ENCODE results near the gene OTUD5. TPM values are rescaled to one million over a fixed set of nuclear protein-coding genes. Genes with fewer than 3 reads are reported as not detected.
"Not testable (repeated sequence)": the region's sequence is repeated elsewhere in the genome, so short reads cannot be mapped to it uniquely, and the experiment has no call there.

OTUD5 gene
- total RNA-seq, 1 experiment from 2014 or later, result 36.2 TPM

GRCh38 chrX:48997865-48998264 lies 40.5 kb upstream of the OTUD5 start:
- Histone ChIP-seq H3K9me3 (ENCODE audit: low read length) (no peaks in the 10 kb centered on the region), H3K9ac (ENCODE audit: low read length) (no peak overlapping the region), H3K36me3 (ENCODE audit: insufficient read depth, low read length) (0 out of 2 replicates have a peak, but pooled peaks cover 9% of the 10 kb centered on the region), H3K27ac (ENCODE audit: low read length) (no peak overlapping the region), H2AFZ (ENCODE audit: low read length) (no peak overlapping the region), H3K27me3 (ENCODE audit: low read length) (no peaks in the 10 kb centered on the region), H3K4me1 (ENCODE audit: low read length) (peaks cover 9% of the 10 kb centered on the region), H3K79me2 (ENCODE audit: low read length) (peaks cover 15% of the 10 kb centered on the region), H4K20me1 (ENCODE audit: insufficient read depth, low read depth, low read length) (no peaks in the 10 kb centered on the region), H3K9me2 (replicated peaks; ENCODE audit: insufficient read depth, low read length) (no peaks in the 10 kb centered on the region), H3K4me2 (ENCODE audit: low read depth, low read length, poor library complexity, severe bottlenecking) (no peak overlapping the region), H3K4me3 (ENCODE audit: low read length) (no peak overlapping the region)
- no peak for DNase-seq

GRCh38 chrX:48997455-48997854 lies 40.0 kb upstream of the OTUD5 start:
- Histone ChIP-seq H3K27ac (ENCODE audit: low read length) (no peak overlapping the region), H3K36me3 (ENCODE audit: insufficient read depth, low read length) (0 out of 2 replicates have a peak, but pooled peaks cover 9% of the 10 kb centered on the region), H3K9me3 (ENCODE audit: low read length) (no peaks in the 10 kb centered on the region), H3K79me2 (ENCODE audit: low read length) (peaks cover 15% of the 10 kb centered on the region), H3K4me3 (ENCODE audit: low read length) (no peak overlapping the region), H3K9ac (ENCODE audit: low read length) (no peak overlapping the region), H3K9me2 (replicated peaks; ENCODE audit: insufficient read depth, low read length) (no peaks in the 10 kb centered on the region), H3K27me3 (ENCODE audit: low read length) (no peaks in the 10 kb centered on the region), H4K20me1 (ENCODE audit: insufficient read depth, low read depth, low read length) (no peaks in the 10 kb centered on the region), H3K4me2 (ENCODE audit: low read depth, low read length, poor library complexity, severe bottlenecking) (no peak overlapping the region), H3K4me1 (ENCODE audit: low read length) (peaks cover 7% of the 10 kb centered on the region; the same call in 1 of the 2 replicates), H2AFZ (ENCODE audit: low read length) (no peak overlapping the region)
- DNase-seq, result no peak

GRCh38 chrX:48996969-48997368 lies 39.6 kb upstream of the OTUD5 start:
- Histone ChIP-seq H2AFZ (ENCODE audit: low read length) (no peak overlapping the region), H3K79me2 (ENCODE audit: low read length) (peaks cover 15% of the 10 kb centered on the region), H3K4me1 (ENCODE audit: low read length) (peaks cover 7% of the 10 kb centered on the region; the same call in 1 of the 2 replicates), H3K4me2 (ENCODE audit: low read depth, low read length, poor library complexity, severe bottlenecking) (no peak overlapping the region), H3K9me3 (ENCODE audit: low read length) (no peaks in the 10 kb centered on the region), H3K9me2 (replicated peaks; ENCODE audit: insufficient read depth, low read length) (no peaks in the 10 kb centered on the region), H3K27me3 (ENCODE audit: low read length) (no peaks in the 10 kb centered on the region), H3K27ac (ENCODE audit: low read length) (no peak overlapping the region), H3K36me3 (ENCODE audit: insufficient read depth, low read length) (0 out of 2 replicates have a peak, but pooled peaks cover 9% of the 10 kb centered on the region), H3K9ac (ENCODE audit: low read length) (no peak overlapping the region), H4K20me1 (ENCODE audit: insufficient read depth, low read depth, low read length) (no peaks in the 10 kb centered on the region), H3K4me3 (ENCODE audit: low read length) (no peak overlapping the region)
- DNase-seq, result peak; percentile 47

GRCh38 chrX:48992341-48992740 lies 34.9 kb upstream of the OTUD5 start:
- H4K20me1 ChIP-seq (ENCODE audit: insufficient read depth, low read depth, low read length), result no peaks in the 10 kb centered on the region
- H3K9ac ChIP-seq (ENCODE audit: low read length), result no peak overlapping the region
- no peaks in the 10 kb centered on the region for H3K4me1 ChIP-seq (ENCODE audit: low read length)
- H3K9me3 ChIP-seq (ENCODE audit: low read length), result no peaks in the 10 kb centered on the region
- no peak overlapping the region for H3K27ac ChIP-seq (ENCODE audit: low read length)
- no peak overlapping the region for H3K4me2 ChIP-seq (ENCODE audit: low read depth, low read length, poor library complexity, severe bottlenecking)
- no peaks in the 10 kb centered on the region for H3K79me2 ChIP-seq (ENCODE audit: low read length)
- H3K27me3 ChIP-seq (ENCODE audit: low read length), result no peaks in the 10 kb centered on the region
- H3K4me3 ChIP-seq (ENCODE audit: low read length), result no peak overlapping the region
- H3K36me3 ChIP-seq (ENCODE audit: insufficient read depth, low read length), result no peaks in the 10 kb centered on the region; the same call in 1 of the 2 replicates
- H3K9me2 ChIP-seq (replicated peaks; ENCODE audit: insufficient read depth, low read length), result no peaks in the 10 kb centered on the region
- no peak for DNase-seq
- H2AFZ ChIP-seq (ENCODE audit: low read length), result no peak overlapping the region

- no peaks in the 10 kb centered on the region for H4K20me1 ChIP-seq (ENCODE audit: insufficient read depth, low read depth, low read length)
- H3K27me3 ChIP-seq (ENCODE audit: low read length), result no peaks in the 10 kb centered on the region
- no peak overlapping the region for H2AFZ ChIP-seq (ENCODE audit: low read length)
- no peak for DNase-seq
- H3K9me3 ChIP-seq (ENCODE audit: low read length), result no peaks in the 10 kb centered on the region
- H3K4me1 ChIP-seq (ENCODE audit: low read length), result no peaks in the 10 kb centered on the region
- H3K27ac ChIP-seq (ENCODE audit: low read length), result no peak overlapping the region
- H3K36me3 ChIP-seq (ENCODE audit: insufficient read depth, low read length), result no peaks in the 10 kb centered on the region; the same call in 1 of the 2 replicates
- H3K4me2 ChIP-seq (ENCODE audit: low read depth, low read length, poor library complexity, severe bottlenecking), result no peak overlapping the region
- no peaks in the 10 kb centered on the region for H3K79me2 ChIP-seq (ENCODE audit: low read length)
- H3K9ac ChIP-seq (ENCODE audit: low read length), result no peak overlapping the region
- no peak overlapping the region for H3K4me3 ChIP-seq (ENCODE audit: low read length)
- H3K9me2 ChIP-seq (replicated peaks; ENCODE audit: insufficient read depth, low read length), result no peaks in the 10 kb centered on the region
Observed at GRCh38 chrX:48989483-48989882, 32.1 kb upstream of the OTUD5 start.

DNA sequence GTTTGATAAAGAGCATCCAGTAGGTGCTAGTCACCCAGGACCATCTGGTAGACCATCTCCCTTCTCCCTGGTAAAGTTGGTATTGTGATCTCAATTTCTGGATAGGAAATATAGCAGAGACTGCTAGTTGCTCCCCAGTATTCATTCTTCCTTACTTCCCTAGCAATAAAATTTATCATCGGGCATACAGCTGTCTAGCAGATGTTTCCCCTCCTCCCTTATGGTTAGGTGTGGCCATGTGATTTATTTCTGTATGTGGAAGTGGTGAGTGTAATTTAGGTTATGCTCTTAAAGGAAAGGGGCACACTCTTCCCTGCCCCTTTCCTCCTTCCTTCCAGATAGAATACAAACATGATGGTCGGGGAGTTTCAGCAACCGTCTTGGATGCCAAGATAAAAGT lies 26.5 kb upstream of the OTUD5 start:
- no peaks in the 10 kb centered on the region for H4K20me1 ChIP-seq (ENCODE audit: insufficient read depth, low read depth, low read length)
- H3K9me2 ChIP-seq (replicated peaks; ENCODE audit: insufficient read depth, low read length), result no peaks in the 10 kb centered on the region
- H3K27me3 ChIP-seq (ENCODE audit: low read length), result no peaks in the 10 kb centered on the region
- no peak overlapping the region for H3K4me3 ChIP-seq (ENCODE audit: low read length)
- H3K9me3 ChIP-seq (ENCODE audit: low read length), result no peaks in the 10 kb centered on the region
- no peak overlapping the region for H3K4me2 ChIP-seq (ENCODE audit: low read depth, low read length, poor library complexity, severe bottlenecking)
- DNase-seq, result no peak
- H2AFZ ChIP-seq (ENCODE audit: low read length), result no peak overlapping the region
- no peak overlapping the region for H3K9ac ChIP-seq (ENCODE audit: low read length)
- no peak overlapping the region for H3K27ac ChIP-seq (ENCODE audit: low read length)
- H3K4me1 ChIP-seq (ENCODE audit: low read length), result no peaks in the 10 kb centered on the region
- H3K79me2 ChIP-seq (ENCODE audit: low read length), result no peaks in the 10 kb centered on the region
- no peaks in the 10 kb centered on the region for H3K36me3 ChIP-seq (ENCODE audit: insufficient read depth, low read length)

DNA sequence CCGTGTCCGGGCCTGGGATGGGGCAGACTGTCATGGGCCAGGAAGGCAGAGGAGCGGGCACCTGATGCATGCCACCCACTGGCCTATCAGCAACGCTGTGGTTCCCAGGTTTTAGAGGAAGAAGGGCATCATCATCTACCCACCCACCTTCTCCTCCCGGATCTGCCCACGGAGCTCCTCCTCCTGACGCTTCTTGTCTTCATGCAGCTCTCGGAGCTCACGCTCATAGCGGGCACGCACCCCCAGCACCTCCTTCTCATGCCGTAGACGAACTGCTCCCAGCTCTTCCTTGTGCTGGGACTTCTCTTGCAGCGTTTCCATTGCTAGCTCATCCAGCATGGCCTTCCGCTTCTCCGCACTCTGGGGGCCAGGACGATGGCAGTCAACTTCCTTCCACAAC lies 25.7 kb upstream of the OTUD5 start:
- Histone ChIP-seq H3K4me1 (ENCODE audit: low read length) (no peaks in the 10 kb centered on the region), H3K27me3 (ENCODE audit: low read length) (no peaks in the 10 kb centered on the region), H3K4me3 (ENCODE audit: low read length) (no peak overlapping the region), H3K9ac (ENCODE audit: low read length) (no peak overlapping the region), H3K36me3 (ENCODE audit: insufficient read depth, low read length) (no peaks in the 10 kb centered on the region), H2AFZ (ENCODE audit: low read length) (no peak overlapping the region), H3K79me2 (ENCODE audit: low read length) (no peaks in the 10 kb centered on the region), H3K27ac (ENCODE audit: low read length) (no peak overlapping the region), H3K4me2 (ENCODE audit: low read depth, low read length, poor library complexity, severe bottlenecking) (no peak overlapping the region), H3K9me2 (replicated peaks; ENCODE audit: insufficient read depth, low read length) (no peaks in the 10 kb centered on the region), H4K20me1 (ENCODE audit: insufficient read depth, low read depth, low read length) (no peaks in the 10 kb centered on the region), H3K9me3 (ENCODE audit: low read length) (no peaks in the 10 kb centered on the region)
- no peak for DNase-seq

DNA sequence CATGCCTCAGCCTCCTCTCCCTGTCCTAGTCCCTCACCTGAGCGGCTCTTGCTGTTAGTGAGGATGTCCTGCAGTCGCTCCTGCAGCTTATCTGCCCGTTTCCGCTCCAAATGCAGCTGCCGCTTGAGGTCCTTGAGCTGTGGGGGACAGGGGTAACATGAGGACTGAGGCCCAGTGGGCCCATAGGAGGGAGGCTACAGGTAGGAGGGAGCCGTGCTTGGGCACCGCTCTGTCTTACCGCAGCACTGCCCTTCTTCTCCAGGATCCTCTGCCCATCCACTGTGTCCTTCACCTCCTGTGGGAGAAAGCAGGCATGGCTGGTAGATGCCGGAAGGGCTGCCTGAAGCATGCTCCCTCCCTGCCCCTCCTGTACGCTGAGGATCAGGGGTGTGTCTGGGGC lies 23.8 kb upstream of the OTUD5 start:
- H3K4me3 ChIP-seq (ENCODE audit: low read length), result no peak overlapping the region
- no peaks in the 10 kb centered on the region for H4K20me1 ChIP-seq (ENCODE audit: insufficient read depth, low read depth, low read length)
- no peaks in the 10 kb centered on the region for H3K27me3 ChIP-seq (ENCODE audit: low read length)
- no peaks in the 10 kb centered on the region for H3K4me1 ChIP-seq (ENCODE audit: low read length)
- no peaks in the 10 kb centered on the region for H3K9me3 ChIP-seq (ENCODE audit: low read length)
- no peaks in the 10 kb centered on the region for H3K36me3 ChIP-seq (ENCODE audit: insufficient read depth, low read length)
- H3K27ac ChIP-seq (ENCODE audit: low read length), result no peak overlapping the region
- H3K9ac ChIP-seq (ENCODE audit: low read length), result no peak overlapping the region
- no peak for DNase-seq
- H2AFZ ChIP-seq (ENCODE audit: low read length), result no peak overlapping the region
- no peaks in the 10 kb centered on the region for H3K79me2 ChIP-seq (ENCODE audit: low read length)
- H3K4me2 ChIP-seq (ENCODE audit: low read depth, low read length, poor library complexity, severe bottlenecking), result no peak overlapping the region
- H3K9me2 ChIP-seq (replicated peaks; ENCODE audit: insufficient read depth, low read length), result no peaks in the 10 kb centered on the region

DNA sequence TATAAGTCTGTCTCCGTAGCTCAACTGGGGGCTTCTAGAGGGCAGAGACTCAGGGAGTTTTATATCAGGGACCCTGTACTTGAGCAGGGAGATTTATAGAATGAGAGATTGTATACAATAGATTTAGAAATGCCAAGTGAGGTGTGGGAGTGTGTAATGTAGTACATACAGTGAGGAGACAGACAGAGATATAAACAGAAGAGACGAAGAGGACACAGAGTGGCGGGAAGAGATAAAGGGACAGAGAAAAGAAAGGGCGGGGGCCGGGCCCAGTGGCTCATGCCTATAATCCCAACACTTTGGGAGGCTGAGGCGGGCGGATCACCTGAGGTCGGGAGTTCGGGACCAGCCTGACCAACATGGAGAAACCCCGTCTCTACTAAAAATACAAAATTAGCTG lies 22.9 kb upstream of the OTUD5 start:
- H3K27ac ChIP-seq (ENCODE audit: low read length); H3K4me3 ChIP-seq (ENCODE audit: low read length); H3K9ac ChIP-seq (ENCODE audit: low read length); H3K36me3 ChIP-seq (ENCODE audit: insufficient read depth, low read length); H3K4me2 ChIP-seq (ENCODE audit: low read depth, low read length, poor library complexity, severe bottlenecking); H3K27me3 ChIP-seq (ENCODE audit: low read length); H3K9me2 ChIP-seq (replicated peaks; ENCODE audit: insufficient read depth, low read length); H3K9me3 ChIP-seq (ENCODE audit: low read length); DNase-seq; H3K79me2 ChIP-seq (ENCODE audit: low read length); H4K20me1 ChIP-seq (ENCODE audit: insufficient read depth, low read depth, low read length); H2AFZ ChIP-seq (ENCODE audit: low read length); H3K4me1 ChIP-seq (ENCODE audit: low read length): not testable (repeated sequence)

All from Karpas-422 (cell line).